A549 (cell line): ENCODE data around the gene MITF.

Experiments
- BHLHE40 ChIP-seq: IDR thresholded peaks from 2 replicates; pipeline ENCODE4 v1.6.1; 2012; ENCODE audit warnings: low read depth, low read length, inconsistent platforms
- CEBPB ChIP-seq, 2 experiments: fragments of >200 bp in 1 of 2; sonication (Bioruptor Twin) in 1 of 2; formaldehyde crosslinking in 1 of 2; IDR thresholded peaks; 2 replicates each; pipeline ENCODE4 v1.6.1; 2012 to 2016
- EP300 ChIP-seq, 2 experiments: fragments of >200 bp; sonication (Bioruptor Twin); formaldehyde crosslinking; IDR thresholded peaks; 2 replicates in 1 of 2; 3 replicates in 1 of 2; pipeline ENCODE4 v1.6.1; 2016 to 2017
- MYC ChIP-seq: IDR thresholded peaks from 2 replicates; pipeline ENCODE4 v1.6.1; 2012; ENCODE audit warnings: mild to moderate bottlenecking, inconsistent platforms, low read length, improper control_type of control experiment, borderline replicate concordance
- SREBF2 ChIP-seq: fragments of 450-650 bp; IDR thresholded peaks from 2 replicates; pipeline ENCODE4 v1.6.1; 2014; ENCODE audit warnings: mild to moderate bottlenecking, moderate library complexity
- TF ChIP-seq, protein P1 (sequence below): fragments of 450-650 bp; IDR thresholded peaks from 2 replicates; pipeline ENCODE4 v1.6.1; 2014; ENCODE audit warnings: antibody characterized with exemption

GRCh38 chr3:69938931-69939330 is 199.7 kb downstream of the MITF start:
- no peak for TF ChIP-seq CEBPB (IDR thresholded peaks at IDR 0.05)
- no peak for TF ChIP-seq MYC
- TF ChIP-seq EP300 (IDR thresholded peaks at IDR 0.05): no peak
- TF ChIP-seq BHLHE40: no peak
- TF ChIP-seq SREBF2: no peak
- TF ChIP-seq, protein P1, sequence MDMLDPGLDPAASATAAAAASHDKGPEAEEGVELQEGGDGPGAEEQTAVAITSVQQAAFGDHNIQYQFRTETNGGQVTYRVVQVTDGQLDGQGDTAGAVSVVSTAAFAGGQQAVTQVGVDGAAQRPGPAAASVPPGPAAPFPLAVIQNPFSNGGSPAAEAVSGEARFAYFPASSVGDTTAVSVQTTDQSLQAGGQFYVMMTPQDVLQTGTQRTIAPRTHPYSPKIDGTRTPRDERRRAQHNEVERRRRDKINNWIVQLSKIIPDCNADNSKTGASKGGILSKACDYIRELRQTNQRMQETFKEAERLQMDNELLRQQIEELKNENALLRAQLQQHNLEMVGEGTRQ: no peak
